H1 (cell line): ENCODE results near the gene SLC25A48. TPM values are rescaled to one million over a fixed set of nuclear protein-coding genes. Genes with fewer than 3 reads are reported as not detected.

Source experiments
- CTCF ChIA-PET: fragments of 300-600 bp; sonication (Branson Sonifier 250); formaldehyde crosslinking; loops from one replicate; lab custom pipeline; 2021; ENCODE audit not compliant: partially characterized antibody; lab: Charles Lee
- POLR2A ChIA-PET: fragments of 300-600 bp; sonication (Branson Sonifier 250); formaldehyde crosslinking; loops from one replicate; lab custom pipeline; 2021; ENCODE audit warnings: inconsistent platforms; ENCODE audit not compliant: partially characterized antibody; lab: Charles Lee
- DNase-seq, 2 experiments: peaks; one replicate each; pipeline versions ENCODE4 v3.0.0 to v3.0.0-alpha.2; 2010 to 2022; ENCODE audit warnings: low spot score in 2 of 2, low read depth in 1 of 2, mixed read lengths in 1 of 2
- FAIRE-seq: peaks from 2 replicates; lab custom pipeline; 2011; peaks lifted over from hg19 to GRCh38; lab: Jason Lieb, UNC
- H2AFZ ChIP-seq: 2 replicates; pipeline ENCODE4 v1.8.1; 2012; ENCODE audit warnings: low read length, inconsistent platforms
- H2AK5ac ChIP-seq: 2 replicates; pipeline ENCODE4 v1.6.1; 2013; ENCODE audit warnings: low read depth, low read length
- H2BK120ac ChIP-seq: replicated peaks from 2 replicates; pipeline ENCODE3; 2013; ENCODE audit warnings: low read depth, low read length, inconsistent platforms
- H2BK12ac ChIP-seq: 2 replicates; pipeline ENCODE4 v1.6.1; 2013; ENCODE audit warnings: low read depth, low read length
- H2BK15ac ChIP-seq: 2 replicates; pipeline ENCODE4 v1.6.1; 2013; ENCODE audit warnings: low read length
- H2BK20ac ChIP-seq: 2 replicates; pipeline ENCODE4 v1.6.1; 2013; ENCODE audit warnings: low read length
- H2BK5ac ChIP-seq: 2 replicates; pipeline ENCODE4 v1.6.1; 2013; ENCODE audit warnings: low read depth, low read length
- H3K14ac ChIP-seq: 2 replicates; pipeline ENCODE4 v1.6.1; 2013; ENCODE audit warnings: inconsistent platforms; ENCODE audit not compliant: insufficient read length
- H3K18ac ChIP-seq: 2 replicates; pipeline ENCODE4 v1.6.1; 2013; ENCODE audit warnings: low read length; ENCODE audit errors: extremely low read depth
- H3K23ac ChIP-seq: 2 replicates; pipeline ENCODE4 v1.6.1; 2013; ENCODE audit warnings: inconsistent platforms; ENCODE audit not compliant: insufficient read length
- H3K23me2 ChIP-seq: 2 replicates; pipeline ENCODE4 v1.6.1; 2013; ENCODE audit warnings: low read depth, low read length
- H3K27ac ChIP-seq: 2 replicates; pipeline ENCODE4 v1.6.1; 2011; ENCODE audit warnings: low read depth, low read length, inconsistent platforms
- H3K27me3 ChIP-seq, 4 experiments: replicated peaks in 1 of 4; 1 replicate in 1 of 4; 2 replicates in 3 of 4; pipeline versions ENCODE4 v1.6.1 to v1.8.1; 2011 to 2013; ENCODE audit warnings: low read length in 3 of 4, mild to moderate bottlenecking in 3 of 4, inconsistent platforms in 2 of 4, mixed read lengths in 2 of 4, moderate library complexity in 1 of 4; ENCODE audit not compliant: control insufficient read depth in 3 of 4, insufficient read depth in 3 of 4; ENCODE audit errors: extremely low read depth in 1 of 4
- H3K36me3 ChIP-seq, 4 experiments: 2 replicates each; pipeline versions ENCODE4 v1.6.1 to v1.8.1; 2011 to 2013; ENCODE audit warnings: mild to moderate bottlenecking in 4 of 4, low read length in 3 of 4, moderate library complexity in 2 of 4, control low read depth in 1 of 4, inconsistent platforms in 1 of 4; ENCODE audit not compliant: insufficient read depth in 4 of 4, control insufficient read depth in 2 of 4
- H3K4ac ChIP-seq: replicated peaks from 2 replicates; pipeline ENCODE3; 2013; ENCODE audit warnings: low read length, low read depth, mixed read lengths, inconsistent platforms; ENCODE audit not compliant: insufficient read length
- H3K4me1 ChIP-seq, 4 experiments: replicated peaks in 1 of 4; 1 replicate in 1 of 4; 2 replicates in 3 of 4; pipeline versions ENCODE4 v1.6.1 to v1.8.1; 2011 to 2013; ENCODE audit warnings: low read length in 3 of 4, inconsistent platforms in 2 of 4, mixed read lengths in 1 of 4; ENCODE audit not compliant: insufficient read depth in 4 of 4, control insufficient read depth in 3 of 4
- H3K4me2 ChIP-seq, 2 experiments: 2 replicates each; pipeline versions ENCODE4 v1.6.1 to v1.8.1; 2011 to 2013; ENCODE audit warnings: low read depth in 2 of 2, low read length in 2 of 2, control low read depth in 1 of 2, inconsistent platforms in 1 of 2, mild to moderate bottlenecking in 1 of 2; ENCODE audit not compliant: insufficient read depth in 1 of 2
- H3K4me3 ChIP-seq, 4 experiments: fragments of 200-600, 300-600 bp in 1 of 4; sonication (generic), shearing (Covaris generic), sonication (Bioruptor Twin) in 1 of 4; 2 replicates each; pipeline versions ENCODE4 v1.5.1 to v1.8.1; 2011 to 2016; ENCODE audit warnings: low read length in 4 of 4, low read depth in 3 of 4, control low read depth in 2 of 4, inconsistent platforms in 2 of 4, mild to moderate bottlenecking in 2 of 4, mixed read lengths in 1 of 4, moderate library complexity in 1 of 4; ENCODE audit not compliant: insufficient read depth in 2 of 4; ENCODE audit errors: extremely low read depth in 1 of 4
- H3K56ac ChIP-seq: replicated peaks from 2 replicates; pipeline ENCODE3; 2013; ENCODE audit warnings: low read depth, mild to moderate bottlenecking, mixed read lengths, low read length, inconsistent platforms; ENCODE audit not compliant: insufficient read length
- H3K79me1 ChIP-seq: 2 replicates; pipeline ENCODE4 v1.6.1; 2013; ENCODE audit warnings: low read depth, low read length, control low read depth
- H3K79me2 ChIP-seq, 2 experiments: 2 replicates each; pipeline versions ENCODE4 v1.6.1 to v1.8.1; 2012 to 2013; ENCODE audit warnings: low read length in 2 of 2, mild to moderate bottlenecking in 2 of 2, inconsistent platforms in 1 of 2; ENCODE audit not compliant: insufficient read depth in 2 of 2, control insufficient read depth in 1 of 2
- H3K9ac ChIP-seq, 4 experiments: replicated peaks in 1 of 4; 1 replicate in 1 of 4; 2 replicates in 3 of 4; pipeline versions ENCODE4 v1.6.1 to v1.8.1; 2011 to 2013; ENCODE audit warnings: low read depth in 3 of 4, low read length in 3 of 4, control low read depth in 2 of 4, mild to moderate bottlenecking in 2 of 4, moderate library complexity in 2 of 4, inconsistent platforms in 1 of 4; ENCODE audit errors: extremely low read depth in 1 of 4
- H3K9me3 ChIP-seq, 2 experiments: 2 replicates each; pipeline versions ENCODE4 v1.6.1 to v1.8.1; 2012 to 2013; ENCODE audit warnings: mild to moderate bottlenecking in 2 of 2, moderate library complexity in 2 of 2, control low read depth in 1 of 2, inconsistent platforms in 1 of 2, low read depth in 1 of 2, low read length in 1 of 2, mixed read lengths in 1 of 2; ENCODE audit not compliant: insufficient read depth in 2 of 2
- H4K20me1 ChIP-seq, 2 experiments: replicated peaks in 1 of 2; 2 replicates each; pipeline versions ENCODE3 to v1.8.1; 2011 to 2013; ENCODE audit warnings: inconsistent platforms in 2 of 2, low read length in 2 of 2, mild to moderate bottlenecking in 1 of 2; ENCODE audit not compliant: insufficient read depth in 2 of 2, control insufficient read depth in 1 of 2
- H4K5ac ChIP-seq: 2 replicates; pipeline ENCODE4 v1.6.1; 2013; ENCODE audit warnings: low read length, low read depth, mixed read lengths, inconsistent platforms; ENCODE audit not compliant: insufficient read length
- H4K8ac ChIP-seq: 2 replicates; pipeline ENCODE4 v1.8.0; 2013; ENCODE audit warnings: mild to moderate bottlenecking, moderate library complexity, low read length, inconsistent platforms; ENCODE audit not compliant: insufficient read depth; ENCODE audit errors: extremely low read depth
- H4K91ac ChIP-seq: replicated peaks from 2 replicates; pipeline ENCODE3; 2013; ENCODE audit warnings: low read length, mixed read lengths, inconsistent platforms; ENCODE audit not compliant: insufficient read length
- BCL11A ChIP-seq, 2 experiments: IDR thresholded peaks; one replicate each; pipeline ENCODE4 v1.6.1; 2011; ENCODE audit warnings: low read depth in 2 of 2, low read length in 2 of 2, mild to moderate bottlenecking in 2 of 2
- CBX5 ChIP-seq: fragments of 300-800, 300-1000 bp; sonication (generic); IDR thresholded peaks from 2 replicates; pipeline ENCODE4 v1.7.1; 2016; ENCODE audit warnings: antibody characterized with exemption, low read length, low read depth
- CHD1 ChIP-seq: IDR thresholded peaks from 2 replicates; pipeline ENCODE4 v1.6.1; 2012; ENCODE audit warnings: low read depth, low read length, improper control_type of control experiment
- MAFK ChIP-seq: IDR thresholded peaks from 2 replicates; pipeline ENCODE4 v1.6.1; 2012; ENCODE audit warnings: low read depth, mild to moderate bottlenecking, improper control_type of control experiment, low read length
- SUZ12 ChIP-seq: fragments of 200-600 bp; sonication (generic); IDR thresholded peaks from 2 replicates; pipeline ENCODE4 v1.6.1; 2012; ENCODE audit warnings: mild to moderate bottlenecking, inconsistent platforms, low read length, moderate library complexity, mixed read lengths
- WGBS, 2 experiments: shearing (Covaris generic) in 1 of 2; methylation state at CpG; one replicate each; pipeline versions ENCODE4 v1.1.6 to v1.1.7; 2013 to 2015; ENCODE audit warnings: low lambda C conversion rate in 2 of 2, mixed read lengths in 2 of 2, inconsistent platforms in 1 of 2, low coverage in 1 of 2, missing lambda C conversion rate in 1 of 2; ENCODE audit not compliant: insufficient replicate concordance in 2 of 2, insufficient coverage in 1 of 2, insufficient read length in 1 of 2; ENCODE audit errors: extremely low coverage in 1 of 2, missing lambda C conversion rate in 1 of 2; 5-methylcytosine and 5-hydroxymethylcytosine counted together
- polyA plus RNA-seq, 7 experiments: library from polyadenylated mRNA; depleted of rRNA in 3 of 7; stranded (reverse) in 5 of 7; unstranded in 2 of 7; fragments of >200 nt in 5 of 7; fragments of 200-250 nt in 2 of 7; gene quantifications; 1 replicate in 5 of 7; 2 replicates in 1 of 7; 4 replicates in 1 of 7; pipeline versions ENCODE4 v1.2.1 to v1.2.3, GENCODE V29; 2011 to 2013; ENCODE audit warnings: missing spikeins in 2 of 7, mixed read lengths in 2 of 7
- total RNA-seq: library from RNA; stranded (reverse); fragmentation: NEBNext Ultra II Directional; extraction: Animal tissue kit (Norgen Biotek cat#: 25700); gene quantifications from 2 replicates; pipeline ENCODE4 v1.2.1, GENCODE V29; 2021

The SLC25A48 gene
- total and polyA plus RNA-seq, 2 of the 8 experiments (the other 6 are each of a cell fraction or from before 2014, with no cell fraction given), result 1.3 to 1.8 TPM

- peaks cover 2% of the 10 kb centered on the region for H3K23me2 ChIP-seq
- H3K18ac ChIP-seq, result no peak overlapping the region
- no peak overlapping the region for H3K14ac ChIP-seq
- H4K5ac ChIP-seq, result no peak overlapping the region
- no peaks in the 10 kb centered on the region for H3K79me1 ChIP-seq
- no peak overlapping the region for H2BK5ac ChIP-seq
- H2BK120ac ChIP-seq, result no peak overlapping the region
- peaks cover 0 to 6% (median 4%) of the 10 kb centered on the region in 4 experiments; a peak in 2 of 7 replicates for H3K27me3 ChIP-seq
- no peak overlapping the region for H3K4ac ChIP-seq
- H3K56ac ChIP-seq, result no peak overlapping the region
- no peaks in the 10 kb centered on the region for H3K9me3 ChIP-seq
- no peak overlapping the region for H2AK5ac ChIP-seq
- H3K36me3 ChIP-seq, result no peaks in the 10 kb centered on the region
- WGBS, 2 experiments, result 96% methylated on average over 3 of the region's 3 CpGs; no CpG with 5 or more reads in 1 of the 2 experiments
- no peak overlapping the region for H2BK12ac ChIP-seq
- H2BK20ac ChIP-seq, result no peak overlapping the region
- H4K20me1 ChIP-seq, result no peaks in the 10 kb centered on the region
- FAIRE-seq (no peak), DNase-seq (no peak)
- H3K4me2 ChIP-seq, result no peak overlapping the region
- H3K79me2 ChIP-seq, result no peaks in the 10 kb centered on the region
- no peak overlapping the region for H4K8ac ChIP-seq
- peaks cover 5 to 10% (median 6%) of the 10 kb centered on the region in 4 experiments for H3K4me1 ChIP-seq
- H3K23ac ChIP-seq, result no peak overlapping the region
- ChIA-PET POLR2A (no interaction called here), CTCF (interaction anchor here (0.7 to 4.1 kb wide), 8 partner anchors 10 to 326 kb away, joined by 3 to 30 read pairs (median 4); no protein-coding TSS in a partner anchor)
- H4K91ac ChIP-seq, result no peak overlapping the region
- H3K4me3 ChIP-seq, result no peak overlapping the region
- H3K9ac ChIP-seq, result no peak overlapping the region
- H2BK15ac ChIP-seq, result no peak overlapping the region
- no peak overlapping the region for H2AFZ ChIP-seq
- no peak overlapping the region for H3K27ac ChIP-seq
- TF ChIP-seq BCL11A (IDR thresholded peaks at IDR 0.05; ENCODE audit: low read depth in 2 of 2, low read length in 2 of 2) (no peak), CHD1 (no peak), SUZ12 (no peak), MAFK (no peak), CBX5 (no peak)
Measured at GRCh38 chr5:135885031-135885430, 50.6 kb downstream of the SLC25A48 start.
